ENCODE measurements around the gene SMC1A. TPM values are rescaled to one million over a fixed set of nuclear protein-coding genes. Genes with fewer than 3 reads are reported as not detected.

The SMC1A gene
- total RNA-seq, 1 experiment from 2014 or later, result 89.3 TPM

- TF ChIP-seq ZNF219 (CRISPR knock-in tag; IDR thresholded peaks at IDR 0.05; ENCODE audit: borderline replicate concordance), result no peak
- TF ChIP-seq PREB (CRISPR knock-in tag; IDR thresholded peaks at IDR 0.05; ENCODE audit: borderline replicate concordance), result no peak
- no peak for TF ChIP-seq ATF3 (CRISPR knock-in tag; conservative IDR thresholded peaks at IDR 0.05)
- no peak for TF ChIP-seq ARID4B (CRISPR knock-in tag; IDR thresholded peaks at IDR 0.05; ENCODE audit: borderline replicate concordance)
- no peak for TF ChIP-seq MAX (CRISPR knock-in tag; IDR thresholded peaks at IDR 0.05)
- TF ChIP-seq IRF2 (CRISPR knock-in tag; IDR thresholded peaks at IDR 0.05; ENCODE audit: borderline replicate concordance, low read depth), result no peak
- no peak for TF ChIP-seq KAT7 (CRISPR knock-in tag; IDR thresholded peaks at IDR 0.05; ENCODE audit: borderline replicate concordance)
- TF ChIP-seq NFE2L1 (CRISPR knock-in tag; IDR thresholded peaks at IDR 0.05), result no peak
- TF ChIP-seq HMGA2 (CRISPR knock-in tag; IDR thresholded peaks at IDR 0.05), result no peak
- TF ChIP-seq ELF4 (CRISPR knock-in tag; IDR thresholded peaks at IDR 0.05; ENCODE audit: low read depth), result no peak
- TF ChIP-seq E2F1 (CRISPR knock-in tag; IDR thresholded peaks at IDR 0.05), result no peak
Observed at GRCh38 chrX:53354669-53355068, 67.8 kb downstream of the SMC1A start (continued).

GRCh38 chrX:53347948-53348347 lies 74.5 kb downstream of the SMC1A start:
- DNase-seq (ENCODE audit: low spot score), result no peak
- POLR2A ChIA-PET, result no interaction called here
- Mint-ChIP-seq H3K27me3 (ENCODE audit: low read depth) (no peaks in the 10 kb centered on the region), H3K9me3 (peaks cover 13% of the 10 kb centered on the region), H3K27ac (no peak overlapping the region), H3K4me3 (no peak overlapping the region), H3K4me1 (no peaks in the 10 kb centered on the region), H3K36me3 (no peaks in the 10 kb centered on the region)
- no peak for ATAC-seq
- CTCF ChIA-PET, result interaction anchor here (1.1 kb wide), 1 partner anchor 35 kb away, joined by 3 read pairs; no protein-coding TSS in a partner anchor
- no peak for TF ChIP-seq JAZF1 (CRISPR knock-in tag; IDR thresholded peaks at IDR 0.05)
- no peak for TF ChIP-seq TEAD4 (CRISPR knock-in tag; IDR thresholded peaks at IDR 0.05)
- TF ChIP-seq SOX15 (CRISPR knock-in tag; IDR thresholded peaks at IDR 0.05), result no peak
- no peak for TF ChIP-seq AR (CRISPR knock-in tag; IDR thresholded peaks at IDR 0.05)
- no peak for TF ChIP-seq IRF2 (CRISPR knock-in tag; IDR thresholded peaks at IDR 0.05; ENCODE audit: borderline replicate concordance, low read depth)
- TF ChIP-seq ZMAT4 (CRISPR knock-in tag; IDR thresholded peaks at IDR 0.05), result no peak
- no peak for TF ChIP-seq FOXK1 (CRISPR knock-in tag; IDR thresholded peaks at IDR 0.05)
- no peak for TF ChIP-seq PRDM15 (CRISPR knock-in tag; IDR thresholded peaks at IDR 0.05)
- TF ChIP-seq PREB (CRISPR knock-in tag; IDR thresholded peaks at IDR 0.05; ENCODE audit: borderline replicate concordance), result no peak
- no peak for TF ChIP-seq ERG (CRISPR knock-in tag; IDR thresholded peaks at IDR 0.05)

All from WTC11 (cell line).